ENCODE data around the gene BFSP1.

The BFSP1 gene

GRCh38 chr20:17570347-17571152 is 39.4 kb upstream of the BFSP1 start:
- Histone ChIP-seq H3K4me3 (ENCODE audit: low read depth, low read length) (peak overlapping the region; percentile 98), H3K27ac (ENCODE audit: extremely low read depth, low read depth, low read length) (peak overlapping the region; percentile 99), H3K9me3 (ENCODE audit: control insufficient read depth, insufficient read depth, low read depth, low read length) (no peaks in the 10 kb centered on the region), H3K36me3 (ENCODE audit: control insufficient read depth in 2 of 2, insufficient read depth in 1 of 2, low read length in 2 of 2) (no peaks in the 10 kb centered on the region), H3K4me1 (ENCODE audit: control insufficient read depth, insufficient read depth, low read length) (peaks cover 8% of the 10 kb centered on the region)
- ChIA-PET CTCF (interaction anchor here (0.6 to 1.3 kb wide), 11 partner anchors 31 to 369 kb away, joined by 3 to 4 read pairs (median 3); no protein-coding TSS in a partner anchor), POLR2A (interaction anchor here (0.5 to 2.9 kb wide), 21 partner anchors 9 to 398 kb away, joined by 4 to 24 read pairs (median 6); partner anchors contain the start of genes BFSP1, MGME1, RRBP1 and SNX5)
- TF ChIP-seq ZNF280C (tag by site-specific recombination; IDR thresholded peaks at IDR 0.05) (no peak), ZNF621 (tag by site-specific recombination; IDR thresholded peaks at IDR 0.05) (no peak), ZNF324 (tag by site-specific recombination; IDR thresholded peaks at IDR 0.05) (no peak), ZNF138 (tag by site-specific recombination; IDR thresholded peaks at IDR 0.05; ENCODE audit: borderline replicate concordance) (no peak), GLIS2 (tag by site-specific recombination; IDR thresholded peaks at IDR 0.05) (peak; percentile 44; the same call in 1 of the 2 replicates), ZNF221 (tag by site-specific recombination; IDR thresholded peaks at IDR 0.05; ENCODE audit: borderline replicate concordance) (no peak), ZNF404 (tag by site-specific recombination; IDR thresholded peaks at IDR 0.05) (no peak), ZNF596 (tag by site-specific recombination; IDR thresholded peaks at IDR 0.05) (no peak), SETDB1 (IDR thresholded peaks at IDR 0.05; ENCODE audit: insufficient read length, low read length) (no peak), ZBTB10 (tag by site-specific recombination; IDR thresholded peaks at IDR 0.05) (no peak), KLF8 (tag by site-specific recombination; IDR thresholded peaks at IDR 0.05) (no peak), SCRT1 (tag by site-specific recombination; IDR thresholded peaks at IDR 0.05; ENCODE audit: borderline replicate concordance) (no peak), KLF1 (tag by site-specific recombination; IDR thresholded peaks at IDR 0.05) (no peak), ZNF423 (tag by site-specific recombination; IDR thresholded peaks at IDR 0.05) (no peak), ZBTB17 (tag by site-specific recombination; IDR thresholded peaks at IDR 0.05) (peak; percentile 78; the same call in 1 of the 2 replicates), ZIC2 (tag by site-specific recombination; IDR thresholded peaks at IDR 0.05) (peak; percentile 54), ZNF473 (tag by site-specific recombination; IDR thresholded peaks at IDR 0.05) (no peak), ZFP69B (tag by site-specific recombination; IDR thresholded peaks at IDR 0.05) (no peak)
- TF ChIP-seq, protein P1, sequence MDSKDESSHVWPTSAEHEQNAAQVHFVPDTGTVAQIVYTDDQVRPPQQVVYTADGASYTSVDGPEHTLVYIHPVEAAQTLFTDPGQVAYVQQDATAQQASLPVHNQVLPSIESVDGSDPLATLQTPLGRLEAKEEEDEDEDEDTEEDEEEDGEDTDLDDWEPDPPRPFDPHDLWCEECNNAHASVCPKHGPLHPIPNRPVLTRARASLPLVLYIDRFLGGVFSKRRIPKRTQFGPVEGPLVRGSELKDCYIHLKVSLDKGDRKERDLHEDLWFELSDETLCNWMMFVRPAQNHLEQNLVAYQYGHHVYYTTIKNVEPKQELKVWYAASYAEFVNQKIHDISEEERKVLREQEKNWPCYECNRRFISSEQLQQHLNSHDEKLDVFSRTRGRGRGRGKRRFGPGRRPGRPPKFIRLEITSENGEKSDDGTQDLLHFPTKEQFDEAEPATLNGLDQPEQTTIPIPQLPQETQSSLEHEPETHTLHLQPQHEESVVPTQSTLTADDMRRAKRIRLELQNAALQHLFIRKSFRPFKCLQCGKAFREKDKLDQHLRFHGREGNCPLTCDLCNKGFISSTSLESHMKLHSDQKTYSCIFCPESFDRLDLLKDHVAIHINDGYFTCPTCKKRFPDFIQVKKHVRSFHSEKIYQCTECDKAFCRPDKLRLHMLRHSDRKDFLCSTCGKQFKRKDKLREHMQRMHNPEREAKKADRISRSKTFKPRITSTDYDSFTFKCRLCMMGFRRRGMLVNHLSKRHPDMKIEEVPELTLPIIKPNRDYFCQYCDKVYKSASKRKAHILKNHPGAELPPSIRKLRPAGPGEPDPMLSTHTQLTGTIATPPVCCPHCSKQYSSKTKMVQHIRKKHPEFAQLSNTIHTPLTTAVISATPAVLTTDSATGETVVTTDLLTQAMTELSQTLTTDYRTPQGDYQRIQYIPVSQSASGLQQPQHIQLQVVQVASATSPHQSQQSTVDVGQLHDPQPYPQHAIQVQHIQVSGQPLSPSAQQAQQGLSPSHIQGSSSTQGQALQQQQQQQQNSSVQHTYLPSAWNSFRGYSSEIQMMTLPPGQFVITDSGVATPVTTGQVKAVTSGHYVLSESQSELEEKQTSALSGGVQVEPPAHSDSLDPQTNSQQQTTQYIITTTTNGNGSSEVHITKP (tag by site-specific recombination; IDR thresholded peaks at IDR 0.05), result peak; percentile 92
- TF ChIP-seq, protein P2, sequence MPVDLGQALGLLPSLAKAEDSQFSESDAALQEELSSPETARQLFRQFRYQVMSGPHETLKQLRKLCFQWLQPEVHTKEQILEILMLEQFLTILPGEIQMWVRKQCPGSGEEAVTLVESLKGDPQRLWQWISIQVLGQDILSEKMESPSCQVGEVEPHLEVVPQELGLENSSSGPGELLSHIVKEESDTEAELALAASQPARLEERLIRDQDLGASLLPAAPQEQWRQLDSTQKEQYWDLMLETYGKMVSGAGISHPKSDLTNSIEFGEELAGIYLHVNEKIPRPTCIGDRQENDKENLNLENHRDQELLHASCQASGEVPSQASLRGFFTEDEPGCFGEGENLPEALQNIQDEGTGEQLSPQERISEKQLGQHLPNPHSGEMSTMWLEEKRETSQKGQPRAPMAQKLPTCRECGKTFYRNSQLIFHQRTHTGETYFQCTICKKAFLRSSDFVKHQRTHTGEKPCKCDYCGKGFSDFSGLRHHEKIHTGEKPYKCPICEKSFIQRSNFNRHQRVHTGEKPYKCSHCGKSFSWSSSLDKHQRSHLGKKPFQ (tag by site-specific recombination; IDR thresholded peaks at IDR 0.05), result no peak
- TF ChIP-seq, protein P3, sequence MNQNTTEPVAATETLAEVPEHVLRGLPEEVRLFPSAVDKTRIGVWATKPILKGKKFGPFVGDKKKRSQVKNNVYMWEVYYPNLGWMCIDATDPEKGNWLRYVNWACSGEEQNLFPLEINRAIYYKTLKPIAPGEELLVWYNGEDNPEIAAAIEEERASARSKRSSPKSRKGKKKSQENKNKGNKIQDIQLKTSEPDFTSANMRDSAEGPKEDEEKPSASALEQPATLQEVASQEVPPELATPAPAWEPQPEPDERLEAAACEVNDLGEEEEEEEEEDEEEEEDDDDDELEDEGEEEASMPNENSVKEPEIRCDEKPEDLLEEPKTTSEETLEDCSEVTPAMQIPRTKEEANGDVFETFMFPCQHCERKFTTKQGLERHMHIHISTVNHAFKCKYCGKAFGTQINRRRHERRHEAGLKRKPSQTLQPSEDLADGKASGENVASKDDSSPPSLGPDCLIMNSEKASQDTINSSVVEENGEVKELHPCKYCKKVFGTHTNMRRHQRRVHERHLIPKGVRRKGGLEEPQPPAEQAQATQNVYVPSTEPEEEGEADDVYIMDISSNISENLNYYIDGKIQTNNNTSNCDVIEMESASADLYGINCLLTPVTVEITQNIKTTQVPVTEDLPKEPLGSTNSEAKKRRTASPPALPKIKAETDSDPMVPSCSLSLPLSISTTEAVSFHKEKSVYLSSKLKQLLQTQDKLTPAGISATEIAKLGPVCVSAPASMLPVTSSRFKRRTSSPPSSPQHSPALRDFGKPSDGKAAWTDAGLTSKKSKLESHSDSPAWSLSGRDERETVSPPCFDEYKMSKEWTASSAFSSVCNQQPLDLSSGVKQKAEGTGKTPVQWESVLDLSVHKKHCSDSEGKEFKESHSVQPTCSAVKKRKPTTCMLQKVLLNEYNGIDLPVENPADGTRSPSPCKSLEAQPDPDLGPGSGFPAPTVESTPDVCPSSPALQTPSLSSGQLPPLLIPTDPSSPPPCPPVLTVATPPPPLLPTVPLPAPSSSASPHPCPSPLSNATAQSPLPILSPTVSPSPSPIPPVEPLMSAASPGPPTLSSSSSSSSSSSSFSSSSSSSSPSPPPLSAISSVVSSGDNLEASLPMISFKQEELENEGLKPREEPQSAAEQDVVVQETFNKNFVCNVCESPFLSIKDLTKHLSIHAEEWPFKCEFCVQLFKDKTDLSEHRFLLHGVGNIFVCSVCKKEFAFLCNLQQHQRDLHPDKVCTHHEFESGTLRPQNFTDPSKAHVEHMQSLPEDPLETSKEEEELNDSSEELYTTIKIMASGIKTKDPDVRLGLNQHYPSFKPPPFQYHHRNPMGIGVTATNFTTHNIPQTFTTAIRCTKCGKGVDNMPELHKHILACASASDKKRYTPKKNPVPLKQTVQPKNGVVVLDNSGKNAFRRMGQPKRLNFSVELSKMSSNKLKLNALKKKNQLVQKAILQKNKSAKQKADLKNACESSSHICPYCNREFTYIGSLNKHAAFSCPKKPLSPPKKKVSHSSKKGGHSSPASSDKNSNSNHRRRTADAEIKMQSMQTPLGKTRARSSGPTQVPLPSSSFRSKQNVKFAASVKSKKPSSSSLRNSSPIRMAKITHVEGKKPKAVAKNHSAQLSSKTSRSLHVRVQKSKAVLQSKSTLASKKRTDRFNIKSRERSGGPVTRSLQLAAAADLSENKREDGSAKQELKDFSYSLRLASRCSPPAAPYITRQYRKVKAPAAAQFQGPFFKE (tag by site-specific recombination; IDR thresholded peaks at IDR 0.05; ENCODE audit: borderline replicate concordance), result no peak
